Eye (tissue), 1 donor: ENCODE data around the gene RNFT2.
"Not testable (repeated sequence)": the region's sequence is repeated elsewhere in the genome, so short reads cannot be mapped to it uniquely, and the experiment has no call there.

ENCODE experiments used
- DNase-seq: peaks from one replicate; pipeline ENCODE4 v3.0.0-alpha.2; 2015

The RNFT2 gene

DNA sequence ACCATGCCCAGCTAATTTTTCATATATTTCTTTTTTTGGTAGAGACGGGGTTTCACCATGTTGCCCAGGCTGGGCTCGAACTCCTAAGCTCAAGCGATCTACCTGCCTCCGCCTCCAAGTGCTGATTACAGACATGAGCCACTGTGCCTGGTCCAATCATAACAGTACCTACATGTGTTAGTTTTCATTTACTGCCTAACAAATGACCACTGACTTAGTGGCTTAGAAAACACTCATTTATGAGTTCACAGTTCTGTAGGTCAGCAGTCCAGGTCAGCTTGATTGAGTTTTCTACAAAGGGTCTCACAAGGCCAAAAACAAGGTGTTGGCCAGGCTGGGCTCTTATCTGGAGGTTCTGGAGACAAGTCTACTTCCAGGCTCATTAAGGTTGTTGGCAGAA is 60.6 kb downstream of the RNFT2 start:
- DNase-seq, result no peak

DNA sequence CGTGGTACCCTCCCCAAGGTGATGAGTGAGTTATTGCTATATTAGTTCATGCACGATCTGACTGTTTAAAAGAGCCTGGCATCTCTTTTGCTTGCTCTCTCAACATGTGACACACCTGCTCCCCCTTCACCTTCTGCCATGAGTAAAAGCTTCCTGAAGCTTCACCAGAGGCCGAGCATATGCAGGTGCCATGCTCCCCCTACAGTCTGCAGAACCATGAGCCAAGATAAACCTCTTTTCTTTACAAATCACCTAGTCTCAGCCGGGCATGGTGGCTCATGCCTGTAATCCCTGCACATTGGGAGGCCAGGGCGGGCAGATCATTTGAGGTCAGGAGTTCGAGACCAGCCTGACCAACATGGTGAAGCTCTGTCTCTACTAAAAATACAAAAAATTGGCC is 61.8 kb downstream of the RNFT2 start:
- DNase-seq, result no peak

DNA sequence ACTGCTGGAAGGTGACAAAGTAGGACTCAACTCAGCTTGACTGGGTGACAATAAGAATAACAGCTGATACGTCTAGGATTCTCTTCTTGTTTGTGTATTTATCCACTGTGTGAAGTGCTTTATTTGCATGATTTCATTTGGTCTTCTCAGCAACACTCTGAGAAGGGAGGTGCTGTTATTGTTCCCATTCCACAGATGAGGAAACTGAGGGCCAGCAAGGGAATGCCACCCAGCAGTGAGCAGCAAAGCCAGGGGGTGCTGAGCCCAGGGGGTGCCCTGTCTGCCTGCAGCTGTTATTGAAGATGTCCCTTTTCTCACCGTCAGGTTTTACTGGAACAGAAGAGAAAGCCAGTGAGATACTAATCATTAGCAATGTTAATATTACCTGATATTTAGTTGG is 62.8 kb downstream of the RNFT2 start:
- DNase-seq, result no peak

DNA sequence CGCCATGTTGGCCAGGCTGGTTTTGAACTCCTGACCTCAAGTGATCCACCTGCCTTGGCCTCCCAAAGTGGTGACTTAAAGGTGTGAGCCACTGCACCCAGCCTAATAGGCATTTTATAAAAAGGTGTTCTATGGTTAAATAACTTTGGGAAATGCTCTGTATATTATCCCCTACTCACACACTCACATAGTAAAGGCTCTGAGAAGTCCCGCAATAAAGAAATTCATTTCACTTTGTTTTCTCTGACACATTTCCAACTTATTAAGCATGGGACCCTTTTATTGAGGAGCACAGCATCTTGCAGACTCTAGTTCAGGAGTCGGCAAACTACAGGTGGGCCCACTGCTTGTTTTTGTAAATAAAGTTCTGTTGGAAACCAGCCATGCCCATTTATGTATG is 63.9 kb downstream of the RNFT2 start:
- DNase-seq, result no peak

DNA sequence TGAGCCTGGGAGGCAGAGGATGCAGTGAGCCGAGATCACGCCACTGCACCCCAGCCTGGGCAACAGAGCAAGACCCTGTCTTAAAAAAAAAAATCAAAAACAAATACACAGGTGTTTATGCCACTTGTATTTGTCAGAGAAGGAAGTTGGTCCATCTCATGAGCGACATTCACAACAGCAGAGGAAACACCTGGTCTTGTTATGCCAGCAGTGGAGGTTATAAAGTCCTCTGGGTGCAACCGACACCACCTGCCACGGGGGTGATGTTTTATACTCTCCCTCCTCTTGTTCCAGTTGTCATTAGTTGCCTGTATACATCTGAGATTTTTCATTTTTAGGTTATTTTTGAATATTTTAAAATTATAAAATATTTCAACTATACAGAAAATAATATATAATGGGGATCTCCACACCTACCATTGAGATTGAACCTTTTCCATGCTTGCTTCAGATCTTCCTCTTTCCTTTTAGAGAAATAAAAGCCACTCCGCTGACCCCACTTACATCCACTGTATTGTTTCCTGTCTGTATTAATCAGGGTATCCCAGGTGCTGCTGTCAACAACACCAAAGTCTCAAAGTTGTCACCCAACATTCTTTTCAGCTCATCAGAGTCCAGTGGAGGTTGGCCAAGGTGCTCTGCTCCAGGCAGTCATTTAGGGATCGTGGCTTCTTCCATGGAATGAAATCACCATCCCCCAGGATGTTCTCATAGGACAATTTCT is 65.1 kb downstream of the RNFT2 start:
- no peak for DNase-seq

DNA sequence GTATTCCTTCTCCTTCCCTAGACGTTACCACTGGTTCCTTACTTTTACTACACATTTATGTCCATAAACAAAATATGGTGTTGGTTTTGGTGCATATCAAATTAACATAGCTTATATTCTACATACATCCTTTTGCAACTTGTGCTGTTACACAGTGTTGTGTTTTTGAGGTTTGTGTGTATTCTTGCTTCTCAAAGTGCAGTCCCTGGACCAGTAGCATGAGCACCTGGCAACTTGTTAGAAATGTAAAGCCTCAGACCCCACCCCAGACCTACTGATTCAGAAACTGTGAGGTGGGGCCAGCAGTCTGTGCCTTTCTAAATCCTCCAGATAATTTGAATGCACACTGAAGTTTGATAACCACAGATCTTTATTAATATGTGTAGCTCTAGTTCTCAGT is 65.9 kb downstream of the RNFT2 start:
- no peak for DNase-seq

DNA sequence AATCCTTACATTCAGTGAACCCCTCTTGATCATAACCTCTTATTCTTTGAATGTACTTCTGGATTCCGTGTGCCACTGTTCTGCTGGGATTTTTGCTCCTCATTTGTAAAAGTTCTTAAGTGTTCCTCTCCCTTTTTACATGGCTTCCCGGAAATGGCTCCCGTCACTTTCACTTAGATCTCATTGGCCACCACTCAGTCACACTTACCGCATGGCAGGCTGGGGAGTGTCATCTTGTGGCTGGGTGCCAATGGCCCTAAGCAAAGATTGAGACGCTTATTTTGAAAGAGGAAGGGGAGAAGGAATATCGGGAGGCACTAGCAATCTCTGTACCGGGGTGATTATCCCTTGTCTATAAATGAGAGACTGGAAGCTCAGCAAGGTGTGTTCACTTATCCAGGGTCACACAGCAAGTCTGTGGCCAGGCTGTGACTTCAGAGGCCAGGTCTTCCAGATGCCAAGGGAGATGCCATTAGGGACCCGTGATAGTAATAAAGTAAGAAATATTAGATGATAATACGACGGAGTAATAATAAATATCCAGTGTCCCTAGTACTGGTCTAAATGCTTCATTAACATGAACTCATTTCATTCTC is 68.8 kb downstream of the RNFT2 start:
- peak; percentile 6 for DNase-seq

DNA sequence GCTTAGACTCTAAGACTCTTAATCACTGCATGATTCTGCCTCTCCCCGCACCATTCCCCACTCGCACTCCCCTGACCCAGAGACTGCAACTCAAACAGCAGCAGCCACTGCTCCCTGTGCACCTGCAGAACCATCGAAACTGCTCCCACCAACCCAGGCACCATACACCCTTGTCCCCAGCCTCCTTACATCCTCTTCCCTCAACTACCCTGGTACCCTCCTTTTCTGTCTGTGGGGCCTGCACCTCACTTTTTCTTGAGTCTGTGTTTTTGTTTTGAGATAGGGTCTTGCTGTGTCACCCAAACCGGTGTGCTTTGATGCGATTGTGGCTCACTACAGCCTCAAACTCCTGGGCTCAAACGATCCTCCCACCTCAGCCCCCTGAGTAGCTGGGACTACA is 69.4 kb downstream of the RNFT2 start:
- DNase-seq, result no peak

DNA sequence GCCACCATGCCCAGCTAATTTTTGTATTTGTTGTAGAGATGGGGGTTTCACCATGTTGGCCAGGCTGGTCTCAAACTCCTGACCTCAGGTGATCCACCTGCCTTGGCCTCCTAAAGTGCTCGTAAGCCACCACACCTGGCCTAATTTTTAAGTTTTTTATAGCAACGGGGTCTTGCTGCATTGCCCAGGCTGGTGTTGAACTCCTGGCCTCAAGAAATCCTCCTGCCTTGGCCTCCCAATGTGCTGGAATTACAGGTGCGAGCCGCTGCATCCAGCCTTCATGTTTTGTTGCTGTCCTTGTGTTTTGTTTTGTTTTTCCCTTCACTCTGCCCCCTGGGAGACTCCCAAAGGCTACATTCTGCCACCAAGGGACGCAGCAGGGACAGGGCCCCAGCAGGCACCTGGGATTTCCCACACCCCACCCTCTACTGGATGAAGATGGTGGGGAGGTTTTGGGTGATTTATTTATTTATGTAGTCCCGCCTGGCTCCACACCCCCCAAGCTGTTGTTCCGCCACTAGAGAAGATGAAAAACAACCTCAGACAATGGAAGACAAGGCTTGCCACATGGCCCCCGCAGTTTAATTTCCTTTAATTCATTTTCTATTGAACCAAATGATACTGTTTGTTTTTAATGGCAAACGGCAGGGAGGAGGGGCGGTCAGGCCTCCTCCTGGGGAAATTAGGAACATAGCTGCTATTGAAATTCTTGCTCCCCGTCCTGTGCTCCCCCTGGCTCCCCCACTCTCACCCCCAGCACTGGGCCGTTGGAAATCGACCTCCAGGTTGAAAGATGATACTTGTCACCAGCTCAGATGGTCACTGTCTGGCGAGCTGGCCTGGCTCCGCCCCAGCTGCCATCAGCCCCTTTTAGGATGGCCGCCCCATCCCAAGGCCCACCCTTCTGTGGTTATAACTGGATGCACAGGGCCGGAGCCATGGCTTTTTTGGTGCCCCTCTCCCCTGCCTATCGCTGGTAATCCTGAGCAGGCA is 70.3 kb downstream of the RNFT2 start:
- DNase-seq, result no peak

DNA sequence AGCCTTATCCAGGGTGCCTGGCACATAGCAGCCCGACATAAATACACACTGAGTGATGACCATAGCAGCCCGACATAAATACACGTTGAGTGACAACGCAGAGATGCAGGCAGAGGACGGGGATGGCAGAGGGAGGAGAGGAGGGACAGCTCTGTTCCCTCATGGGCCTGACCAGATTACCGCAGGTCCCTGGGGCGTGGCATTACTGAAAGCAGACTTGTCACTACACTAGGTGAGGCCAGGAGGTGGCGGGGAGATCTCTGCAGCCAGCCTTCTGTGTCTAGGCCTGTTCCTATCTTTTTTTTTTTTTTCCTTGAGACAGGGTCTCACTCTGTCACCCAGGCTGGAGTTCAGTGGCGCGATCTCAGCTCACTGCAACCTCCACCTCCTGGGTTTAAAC is 74.1 kb downstream of the RNFT2 start:
- no peak for DNase-seq

DNA sequence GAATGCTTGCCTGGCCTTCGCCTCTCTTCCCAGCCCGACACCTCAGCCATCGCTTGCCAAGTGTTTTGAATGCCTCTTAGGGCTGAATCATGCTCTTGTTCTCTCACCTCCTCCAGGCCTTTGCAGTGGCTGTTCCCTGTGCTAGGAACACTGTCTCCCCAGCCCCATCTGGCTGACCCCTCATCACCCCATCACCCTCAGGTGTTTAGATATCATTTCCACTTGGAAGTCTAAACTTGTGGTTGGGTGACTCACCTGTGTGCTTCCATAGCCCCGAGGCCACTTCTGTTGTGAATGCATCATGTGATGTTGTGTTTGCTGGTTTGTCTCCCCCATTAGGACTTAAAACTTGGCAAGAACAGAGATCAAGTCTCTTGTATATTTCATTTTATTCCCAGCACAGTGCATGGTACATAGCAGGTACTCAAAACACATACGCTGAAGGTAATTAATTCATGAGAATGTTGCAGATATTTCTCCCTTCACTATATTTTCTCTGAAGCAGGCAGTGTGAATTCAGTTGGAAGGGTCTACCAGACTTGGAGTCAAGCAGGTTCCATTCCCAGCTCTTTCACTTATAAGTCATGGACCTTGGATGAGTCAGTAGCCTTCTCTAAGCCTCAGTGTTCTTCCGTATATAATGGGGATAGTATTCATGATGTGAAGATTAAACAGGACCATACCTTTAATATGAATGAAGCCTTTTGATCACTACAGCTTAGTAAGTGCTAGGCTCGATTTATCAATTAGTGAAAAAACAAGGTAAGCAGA is 75.3 kb downstream of the RNFT2 start:
- no peak for DNase-seq

DNA sequence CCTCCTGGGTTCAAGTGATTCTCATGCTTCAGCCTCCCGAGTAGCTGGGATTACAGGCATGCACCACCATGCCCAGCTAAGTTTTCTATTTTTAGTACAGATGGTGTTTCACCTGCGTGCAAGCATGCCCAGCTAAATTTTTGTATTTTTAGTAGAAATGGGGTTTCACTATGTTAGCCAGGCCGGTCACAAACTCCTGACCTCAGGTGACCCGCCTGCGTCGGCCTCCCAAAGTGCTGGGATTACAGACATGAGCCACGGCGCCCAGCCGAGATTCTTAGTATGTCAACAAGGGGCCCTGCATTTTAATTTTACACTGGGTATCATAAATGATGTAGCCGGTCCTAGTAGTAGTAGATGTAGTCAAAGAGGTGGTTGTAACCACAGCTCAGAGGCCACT is 76.7 kb downstream of the RNFT2 start:
- not testable (repeated sequence) for DNase-seq

DNA sequence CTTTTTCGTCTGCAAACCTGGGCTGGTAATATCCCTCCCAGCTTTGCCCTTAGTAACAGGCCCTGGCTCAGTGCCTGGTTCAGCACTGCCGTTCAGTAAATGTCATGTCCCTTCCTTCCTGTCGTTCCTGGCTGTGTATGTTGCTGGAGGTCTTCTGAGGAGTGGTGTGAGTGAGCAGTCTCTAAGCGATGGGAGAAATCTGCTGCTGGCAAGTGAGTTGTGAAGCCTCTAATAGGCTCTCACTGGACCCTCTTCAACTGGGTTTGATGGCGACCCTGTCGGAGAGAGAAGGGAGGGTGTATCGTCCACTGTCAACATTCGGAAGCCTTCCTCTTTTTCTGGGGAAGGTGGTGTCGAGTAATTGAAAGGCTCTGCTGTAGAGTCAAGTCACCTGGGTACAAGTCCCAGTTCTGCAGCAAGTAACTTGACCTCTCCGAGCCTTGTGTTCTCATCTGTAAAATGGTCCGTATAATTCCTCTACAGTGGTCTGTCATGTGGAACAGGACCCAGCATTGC is 80.3 kb downstream of the RNFT2 start:
- DNase-seq, result no peak

DNA sequence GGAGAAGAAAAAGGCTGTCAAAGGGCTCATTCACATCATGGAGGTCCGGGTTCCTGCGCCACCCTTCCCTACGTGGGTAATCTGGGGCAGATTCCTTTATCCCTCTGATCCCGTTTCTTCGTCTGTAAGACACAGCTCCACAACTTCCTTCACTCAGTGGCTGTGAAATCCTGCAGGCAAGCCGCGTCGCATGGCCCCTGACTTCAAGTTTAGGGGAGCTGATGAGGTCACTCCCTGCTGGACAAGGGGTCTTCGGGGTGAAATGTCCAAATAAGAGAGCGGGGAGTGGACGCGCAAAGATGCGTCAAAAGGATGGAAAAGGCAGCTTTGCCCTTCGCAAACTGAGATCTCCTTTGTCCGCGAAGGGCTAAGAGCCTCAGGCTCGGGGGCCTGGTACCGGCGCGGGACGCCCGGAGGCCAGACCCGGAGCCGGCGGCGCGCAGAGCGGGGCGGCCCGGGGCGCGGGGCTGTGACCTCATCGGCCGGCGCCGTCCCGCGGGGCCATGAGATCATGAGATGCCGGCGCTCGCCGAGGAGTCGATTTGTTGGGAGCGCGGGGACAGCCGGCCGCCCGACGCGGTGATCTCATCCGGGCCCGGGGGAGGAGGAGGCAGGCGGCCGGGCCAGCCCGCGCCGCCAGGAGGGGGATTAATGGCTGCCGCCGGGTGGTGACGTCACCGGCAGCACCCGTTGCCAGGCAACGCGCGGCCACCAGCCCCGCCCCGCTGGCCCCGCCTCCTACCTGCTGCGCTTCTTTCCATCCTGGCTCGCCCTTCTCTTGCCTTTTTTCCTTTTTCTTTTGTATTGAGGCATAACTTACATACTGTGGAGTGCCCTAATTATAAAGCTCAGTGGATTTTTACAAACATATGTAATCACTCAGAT is 81.1 kb downstream of the RNFT2 start:
- DNase-seq, result peak; percentile 96

DNA sequence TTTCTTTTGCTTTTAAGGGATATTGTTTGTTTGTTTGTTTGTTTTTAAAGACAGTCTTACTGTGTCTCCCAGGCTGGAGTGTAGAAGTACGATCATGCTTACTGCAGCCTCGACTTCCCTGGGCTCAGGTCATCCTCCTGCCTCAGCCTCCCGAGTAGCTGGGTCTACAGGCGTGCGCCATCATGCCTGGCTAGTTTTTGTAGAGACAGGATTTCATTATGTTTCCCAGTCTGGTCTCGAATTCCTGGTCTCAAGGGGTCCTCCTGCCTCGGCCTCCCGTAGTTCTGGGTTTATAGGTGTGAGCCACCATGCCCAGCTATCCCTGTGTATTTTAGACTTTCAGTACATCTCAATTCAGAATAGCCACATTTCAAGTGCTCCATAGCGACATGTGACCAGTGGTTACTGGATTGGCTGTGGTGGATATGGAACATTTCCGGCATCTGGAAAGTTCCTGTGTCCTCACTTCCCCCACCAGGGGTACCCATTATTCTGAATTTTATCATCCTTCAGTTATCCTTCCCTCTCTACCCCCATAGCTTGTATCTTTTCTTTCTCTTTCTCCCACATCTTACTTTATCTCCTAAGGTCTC is 82.0 kb downstream of the RNFT2 start:
- peak; percentile 9 for DNase-seq

DNA sequence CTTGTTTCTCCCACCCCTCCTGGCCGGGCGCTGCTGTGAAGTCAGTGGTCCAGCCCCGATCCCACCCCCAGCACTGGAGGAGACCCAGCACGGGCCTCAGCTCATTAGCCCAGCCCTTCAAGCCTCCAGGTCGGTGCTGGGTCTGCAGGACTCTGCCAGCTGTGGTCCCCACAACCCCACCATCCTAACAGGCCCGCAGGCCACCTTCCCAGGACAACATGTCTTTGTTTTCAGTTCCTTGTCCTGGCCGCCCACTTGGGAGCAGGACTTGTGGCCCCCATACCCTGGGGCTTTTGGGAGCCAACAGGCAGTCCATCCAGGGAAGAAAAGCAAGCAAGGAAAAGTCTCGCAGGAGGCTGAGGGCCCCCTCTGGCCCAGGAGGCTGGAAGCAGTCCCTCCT is 83.2 kb downstream of the RNFT2 start:
- DNase-seq, result no peak

DNA sequence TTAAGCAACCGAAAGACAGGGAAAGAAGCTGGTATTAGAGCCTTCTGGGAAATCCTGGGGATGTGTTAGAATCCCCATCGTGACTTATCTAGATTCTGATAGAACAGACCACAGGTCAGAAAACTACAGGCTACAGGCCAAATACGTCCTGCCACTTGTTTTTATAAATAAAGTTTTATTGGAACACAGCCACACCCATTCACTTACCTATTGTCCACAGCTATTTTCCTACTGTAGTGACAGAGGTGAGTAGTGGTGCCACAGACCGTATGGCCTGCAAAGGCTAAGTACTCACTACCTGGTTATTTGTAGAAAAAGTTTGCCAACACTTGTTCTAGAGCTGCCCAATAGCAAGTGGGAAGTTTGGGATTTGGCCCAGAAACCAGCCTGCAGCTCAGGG is 89.3 kb downstream of the RNFT2 start:
- DNase-seq, result no peak

DNA sequence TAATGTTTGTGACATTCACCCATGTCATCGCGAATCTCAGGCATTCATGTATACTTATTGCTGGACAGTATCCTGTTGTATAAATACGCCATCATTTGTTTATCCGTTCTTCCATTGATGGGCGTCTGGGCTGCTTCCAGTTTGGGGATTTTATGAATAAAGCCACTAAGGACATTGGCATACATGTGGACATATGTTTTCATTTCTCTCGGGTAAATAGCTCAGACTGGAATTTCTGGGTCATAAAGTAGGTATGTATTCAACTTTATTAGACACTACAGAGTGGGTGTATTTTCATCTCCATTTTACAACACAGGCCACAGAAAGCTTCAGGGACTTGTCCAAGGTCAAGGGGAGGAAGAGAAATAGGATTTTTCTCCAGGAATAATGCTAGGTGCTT is 94.2 kb downstream of the RNFT2 start:
- no peak for DNase-seq

DNA sequence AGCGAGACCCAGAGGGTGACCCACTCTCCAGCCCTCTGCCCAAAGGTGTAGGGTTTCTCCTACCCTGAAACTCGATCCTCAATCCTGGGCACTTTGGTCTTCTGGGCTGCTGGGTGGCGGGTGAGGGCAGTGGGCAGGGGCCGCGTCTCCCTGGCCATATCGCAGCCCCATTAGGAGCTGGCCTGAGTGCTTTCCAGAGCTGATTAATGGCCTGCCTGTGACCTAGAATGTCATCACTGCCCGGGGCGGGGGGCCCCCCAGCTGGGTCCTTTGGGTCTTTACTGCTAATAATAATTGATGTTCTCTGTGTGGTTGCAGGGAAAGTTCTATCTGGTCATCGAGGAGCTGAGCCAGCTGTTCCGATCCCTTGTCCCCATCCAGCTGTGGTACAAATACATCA is 95.4 kb downstream of the RNFT2 start:
- no peak for DNase-seq

DNA sequence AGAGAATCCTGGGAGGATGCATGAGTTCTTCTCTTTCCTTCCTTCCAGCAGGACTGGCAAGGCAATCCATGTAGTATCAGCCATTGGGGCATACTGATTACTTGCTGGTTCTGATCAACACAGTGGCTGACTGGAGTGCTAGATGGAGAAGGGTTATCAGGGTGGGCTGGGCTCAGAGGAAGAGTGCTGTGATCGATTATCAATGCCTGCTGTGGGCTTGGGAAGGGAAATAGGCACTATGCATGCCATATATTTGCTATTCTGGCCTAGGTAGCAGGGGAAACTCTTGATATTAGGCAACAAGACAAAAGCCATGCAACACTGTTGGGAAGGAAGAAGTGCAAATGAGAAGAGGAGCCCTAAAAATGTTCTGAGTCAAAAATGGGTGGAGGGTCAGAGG is 97.4 kb downstream of the RNFT2 start:
- DNase-seq, result no peak

DNA sequence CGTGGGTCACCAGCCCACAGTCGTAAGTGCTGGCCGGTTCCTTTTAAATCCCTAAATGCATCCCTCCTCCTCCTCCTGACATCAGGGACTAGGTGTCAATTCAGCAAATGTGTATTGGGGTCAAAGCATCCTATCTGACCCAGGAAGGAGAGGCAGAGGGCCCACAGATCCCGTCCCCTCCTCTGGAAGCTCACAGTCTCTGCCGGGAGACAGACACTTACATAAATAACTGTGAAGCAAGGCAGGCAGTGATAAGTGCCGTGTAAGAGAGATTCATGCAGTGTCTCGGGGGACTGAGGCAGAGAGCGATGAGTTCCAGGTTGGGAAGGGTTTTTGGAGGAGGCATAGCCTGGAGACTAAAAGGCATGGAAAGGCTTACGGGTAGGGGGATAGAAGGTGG is 99.0 kb downstream of the RNFT2 start:
- DNase-seq, result peak; percentile 33
